Calu3 (cell line): Measurements from ENCODE around the gene CDYL. TPM values are rescaled to one million over a fixed set of nuclear protein-coding genes. Genes with fewer than 3 reads are reported as not detected.

Source experiments
- BruUV-seq: library from RNA; stranded (reverse); fragments of 400-500 nt; replicated peaks from 2 replicates; lab custom pipeline; 2021; lab: Mats Ljungman, UMichigan
- CTCF ChIA-PET: fragments of 300-600 bp; sonication (Branson Sonifier 250); formaldehyde crosslinking; loops from one replicate; lab custom pipeline; 2022; ENCODE audit warnings: antibody characterized with exemption; lab: Charles Lee
- DNase-seq: peaks from one replicate; pipeline ENCODE4 v3.0.0; 2022
- H3K27ac Mint-ChIP-seq: one replicate; pipeline ENCODE4 v1.8.0; 2022; ENCODE audit warnings: mixed read lengths; ENCODE audit not compliant: unreplicated experiment
- H3K27me3 Mint-ChIP-seq: one replicate; pipeline ENCODE4 v1.8.0; 2022; ENCODE audit warnings: mixed read lengths; ENCODE audit not compliant: unreplicated experiment
- H3K36me3 Mint-ChIP-seq: one replicate; pipeline ENCODE4 v1.8.0; 2022; ENCODE audit warnings: mild to moderate bottlenecking, moderate library complexity, mixed read lengths; ENCODE audit not compliant: insufficient read depth, unreplicated experiment
- H3K4me1 Mint-ChIP-seq: one replicate; pipeline ENCODE4 v1.8.0; 2022; ENCODE audit warnings: mild to moderate bottlenecking, low read depth, mixed read lengths; ENCODE audit not compliant: unreplicated experiment
- H3K4me3 Mint-ChIP-seq: one replicate; pipeline ENCODE4 v1.8.0; 2022; ENCODE audit warnings: mild to moderate bottlenecking, low read depth, moderate library complexity, mixed read lengths; ENCODE audit not compliant: unreplicated experiment
- H3K9me3 Mint-ChIP-seq: one replicate; pipeline ENCODE4 v1.8.0; 2022; ENCODE audit warnings: low read depth, mixed read lengths; ENCODE audit not compliant: unreplicated experiment
- intact Hi-C: fragments of 100-400 bp; cut with micrococcal nuclease; formaldehyde crosslinking; loops from one replicate; pipeline ENCODE4 v1.10.0; 2022; ENCODE audit not compliant: unreplicated experiment
- total RNA-seq: library from RNA; stranded (reverse); gene quantifications from 2 replicates; pipeline ENCODE4 v1.2.3, GENCODE V29; 2022
- TF ChIP-seq, protein P1 (sequence below): fragments of 200-600 bp; IDR thresholded peaks from one replicate; pipeline ENCODE4 v1.8.0; 2022; ENCODE audit warnings: antibody characterized with exemption; ENCODE audit not compliant: unreplicated experiment

The CDYL gene
- total RNA-seq, 1 experiment from 2014 or later: 48.9 TPM

DNA sequence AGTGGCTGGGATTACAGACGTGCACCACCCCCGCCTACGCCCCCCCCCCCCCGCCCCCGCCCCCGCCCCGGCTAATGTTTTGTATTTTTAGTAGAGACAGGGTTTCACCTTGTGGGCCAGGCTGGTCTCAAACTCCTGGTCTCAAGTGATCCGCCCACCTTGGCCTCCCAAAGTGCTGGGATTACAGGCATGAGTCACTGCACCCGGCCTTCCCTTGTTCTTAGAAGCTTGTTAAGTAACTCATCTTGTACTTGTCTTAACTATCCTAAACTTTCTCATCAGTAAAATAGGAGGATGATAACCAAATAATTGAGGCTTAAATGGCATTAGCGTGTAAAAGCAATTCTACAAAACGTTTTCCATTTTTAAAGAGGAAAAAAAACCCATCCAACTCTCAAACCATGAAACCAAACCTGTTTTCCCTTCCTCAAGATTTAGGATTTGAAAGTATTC is 4.2 kb downstream of the CDYL start:
- peaks cover 23% of the 10 kb centered on the region for H3K4me1 Mint-ChIP-seq

DNA sequence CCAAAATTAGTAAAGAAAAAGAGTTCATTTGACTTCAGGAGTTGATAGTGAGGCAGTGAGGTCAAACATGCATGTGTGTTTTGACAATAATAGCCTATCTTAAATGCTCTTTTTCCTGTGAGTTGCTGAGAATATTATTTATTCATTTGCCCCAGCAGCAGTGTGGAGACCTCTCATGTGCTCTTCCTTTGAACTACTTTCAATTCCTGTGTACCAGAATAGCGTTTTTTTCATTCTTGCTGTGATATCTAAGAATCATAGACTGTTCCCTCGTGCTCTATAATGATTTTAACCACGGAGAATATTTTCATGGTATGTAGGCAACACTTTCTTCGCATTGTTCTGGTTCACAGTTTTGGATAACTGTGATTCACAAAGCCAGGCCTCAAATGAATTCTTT is 5.2 kb downstream of the CDYL start:
- intact Hi-C loops: no loop called here
- no peaks in the 10 kb centered on the region for H3K27me3 Mint-ChIP-seq
- TF ChIP-seq, protein P1, sequence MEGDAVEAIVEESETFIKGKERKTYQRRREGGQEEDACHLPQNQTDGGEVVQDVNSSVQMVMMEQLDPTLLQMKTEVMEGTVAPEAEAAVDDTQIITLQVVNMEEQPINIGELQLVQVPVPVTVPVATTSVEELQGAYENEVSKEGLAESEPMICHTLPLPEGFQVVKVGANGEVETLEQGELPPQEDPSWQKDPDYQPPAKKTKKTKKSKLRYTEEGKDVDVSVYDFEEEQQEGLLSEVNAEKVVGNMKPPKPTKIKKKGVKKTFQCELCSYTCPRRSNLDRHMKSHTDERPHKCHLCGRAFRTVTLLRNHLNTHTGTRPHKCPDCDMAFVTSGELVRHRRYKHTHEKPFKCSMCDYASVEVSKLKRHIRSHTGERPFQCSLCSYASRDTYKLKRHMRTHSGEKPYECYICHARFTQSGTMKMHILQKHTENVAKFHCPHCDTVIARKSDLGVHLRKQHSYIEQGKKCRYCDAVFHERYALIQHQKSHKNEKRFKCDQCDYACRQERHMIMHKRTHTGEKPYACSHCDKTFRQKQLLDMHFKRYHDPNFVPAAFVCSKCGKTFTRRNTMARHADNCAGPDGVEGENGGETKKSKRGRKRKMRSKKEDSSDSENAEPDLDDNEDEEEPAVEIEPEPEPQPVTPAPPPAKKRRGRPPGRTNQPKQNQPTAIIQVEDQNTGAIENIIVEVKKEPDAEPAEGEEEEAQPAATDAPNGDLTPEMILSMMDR: no peak
- no TSS peak for BruUV-seq
- no peaks in the 10 kb centered on the region for H3K9me3 Mint-ChIP-seq
- no peak overlapping the region for H3K4me3 Mint-ChIP-seq
- no peak for DNase-seq
- H3K4me1 Mint-ChIP-seq: peaks cover 23% of the 10 kb centered on the region
- CTCF ChIA-PET: no interaction called here
- peaks cover 14% of the 10 kb centered on the region for H3K36me3 Mint-ChIP-seq
- H3K27ac Mint-ChIP-seq: no peak overlapping the region

More for the DNA sequence above, 4.2 kb downstream of the CDYL start:
- intact Hi-C loops: no loop called here
- H3K27me3 Mint-ChIP-seq: no peaks in the 10 kb centered on the region
- H3K27ac Mint-ChIP-seq: no peak overlapping the region
- H3K36me3 Mint-ChIP-seq: peaks cover 15% of the 10 kb centered on the region
- no TSS peak for BruUV-seq
- no peaks in the 10 kb centered on the region for H3K9me3 Mint-ChIP-seq
- TF ChIP-seq, protein P1: no peak
- DNase-seq: peak; percentile 5
- CTCF ChIA-PET: interaction anchor here (0.6 kb wide), 1 partner anchor 311 kb away, joined by 3 read pairs; no protein-coding TSS in a partner anchor
- H3K4me3 Mint-ChIP-seq: no peak overlapping the region

DNA sequence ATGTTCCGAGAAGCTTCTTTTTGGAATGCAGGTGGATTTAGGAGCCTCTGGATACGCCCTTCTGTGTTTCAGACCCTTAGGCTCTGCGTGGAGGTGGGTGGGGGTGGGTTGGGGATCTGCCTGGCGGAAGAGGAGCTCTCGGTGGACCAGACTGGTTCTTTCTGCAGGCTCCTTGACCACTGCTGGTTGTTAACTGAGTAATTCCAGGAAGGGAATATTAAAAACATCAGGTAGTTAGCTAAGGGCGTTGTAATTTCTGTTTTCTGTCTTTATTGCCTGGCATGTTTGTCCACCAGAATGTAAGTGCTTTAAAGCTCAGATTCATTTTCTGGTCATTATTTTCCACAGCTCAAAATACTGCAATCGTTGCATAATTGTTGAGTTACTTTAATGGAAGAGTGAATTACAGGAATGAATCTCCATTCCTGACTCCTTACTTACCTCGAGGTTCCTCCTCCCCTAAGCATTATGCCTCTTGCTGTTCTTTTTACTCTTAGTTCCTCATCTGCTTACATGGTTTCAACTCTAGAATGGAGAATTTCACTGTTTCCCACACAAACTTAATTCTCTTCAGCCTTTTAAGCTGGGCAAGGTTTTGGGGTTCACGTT is 5.9 kb downstream of the CDYL start:
- intact Hi-C loops: no loop called here
- Mint-ChIP-seq H3K9me3 (no peaks in the 10 kb centered on the region), H3K36me3 (peaks cover 11% of the 10 kb centered on the region), H3K4me3 (no peak overlapping the region), H3K4me1 (peaks cover 23% of the 10 kb centered on the region), H3K27ac (no peak overlapping the region), H3K27me3 (no peaks in the 10 kb centered on the region)
- BruUV-seq: no TSS peak
- TF ChIP-seq, protein P1: no peak
- CTCF ChIA-PET: interaction anchor here (0.5 kb wide), 1 partner anchor 217 kb away, joined by 7 read pairs; no protein-coding TSS in a partner anchor
- no peak for DNase-seq

DNA sequence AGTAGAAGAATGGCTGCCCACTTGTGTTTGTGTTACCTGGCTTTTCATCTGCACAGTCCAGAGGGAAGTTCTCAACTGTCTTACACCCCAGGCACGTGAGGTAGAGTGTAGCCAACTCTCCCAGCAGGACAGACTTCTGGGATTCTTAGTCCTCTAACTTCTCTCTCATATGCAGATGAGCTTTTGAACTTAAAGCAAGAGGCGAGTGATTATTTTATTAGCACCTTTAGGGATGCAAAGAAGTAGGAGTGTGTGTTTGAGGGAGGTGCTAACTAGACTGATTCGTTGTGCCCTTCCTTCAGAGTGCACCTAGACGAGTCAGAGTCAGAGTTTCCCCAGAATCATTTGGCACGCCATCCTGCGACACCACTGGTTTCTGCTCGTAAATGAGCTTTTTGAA is 10.8 kb downstream of the CDYL start:
- Mint-ChIP-seq H3K9me3 (no peaks in the 10 kb centered on the region), H3K27me3 (no peaks in the 10 kb centered on the region), H3K4me3 (no peak overlapping the region), H3K27ac (no peak overlapping the region), H3K4me1 (peaks cover 11% of the 10 kb centered on the region), H3K36me3 (no peaks in the 10 kb centered on the region)
- DNase-seq: no peak
- BruUV-seq: no TSS peak
- TF ChIP-seq, protein P1: no peak
- intact Hi-C loops: no loop called here
- CTCF ChIA-PET: interaction anchor here (0.8 kb wide), 1 partner anchor 468 kb away, joined by 3 read pairs; no protein-coding TSS in a partner anchor
